Tongue (tissue), 2 donors: ENCODE data around the gene ZNF620. TPM values are rescaled to one million over a fixed set of nuclear protein-coding genes. Genes with fewer than 3 reads are reported as not detected.
"Not testable (repeated sequence)": the region's sequence is repeated elsewhere in the genome, so short reads cannot be mapped to it uniquely, and the experiment has no call there.

ENCODE experiments used
- DNase-seq: peaks from one replicate; pipeline ENCODE4 v3.0.0-alpha.2; 2015
- total RNA-seq: library from RNA; depleted of rRNA; stranded (reverse); fragments of >200 nt; gene quantifications from one replicate; pipeline ENCODE4 v1.2.3, GENCODE V29; 2014

ZNF620 gene
- total RNA-seq, 1 donor from 2014 or later = 3.0 TPM

GRCh38 chr3:40504636-40505430 is 1.0 kb upstream of the ZNF620 start:
- DNase-seq = no peak

- DNase-seq = no peak
Observed at GRCh38 chr3:40511031-40511718, 5.3 kb downstream of the ZNF620 start.

GRCh38 chr3:40516201-40516600 is 10.4 kb downstream of the ZNF620 start:
- DNase-seq = no peak

GRCh38 chr3:40518067-40518466 is 12.2 kb downstream of the ZNF620 start:
- DNase-seq = no peak

- no peak for DNase-seq
Observed at GRCh38 chr3:40518848-40519247, 13.0 kb downstream of the ZNF620 start.

- no peak for DNase-seq
Observed at GRCh38 chr3:40521254-40521653, 15.4 kb downstream of the ZNF620 start.

- DNase-seq = peak; percentile 3
Observed at GRCh38 chr3:40523781-40524180, 17.9 kb downstream of the ZNF620 start.

GRCh38 chr3:40524222-40524567 is 18.4 kb downstream of the ZNF620 start:
- DNase-seq = no peak

GRCh38 chr3:40524568-40525285 is 18.9 kb downstream of the ZNF620 start, which contains the start of gene ZNF621:
Gene ZNF621, plus strand, starts transcription at chr3:40524960. Its CDS starts 881 bp downstream, at chr3:40525841.
- DNase-seq = peak; percentile 92

GRCh38 chr3:40528426-40528825 is 22.6 kb downstream of the ZNF620 start:
- no peak for DNase-seq

GRCh38 chr3:40532252-40532651 is 26.4 kb downstream of the ZNF620 start:
- DNase-seq = no peak

GRCh38 chr3:40534283-40534682 is 28.4 kb downstream of the ZNF620 start:
- no peak for DNase-seq

- no peak for DNase-seq
Observed at GRCh38 chr3:40546816-40547215, 41.0 kb downstream of the ZNF620 start.

GRCh38 chr3:40550167-40550566 is 44.3 kb downstream of the ZNF620 start:
- no peak for DNase-seq

GRCh38 chr3:40557575-40558161 is 51.8 kb downstream of the ZNF620 start:
- no peak for DNase-seq

GRCh38 chr3:40562482-40562881 is 56.6 kb downstream of the ZNF620 start:
- not testable (repeated sequence) for DNase-seq

- not testable (repeated sequence) for DNase-seq
Observed at GRCh38 chr3:40565629-40566028, 59.8 kb downstream of the ZNF620 start.

GRCh38 chr3:40566694-40567093 is 60.9 kb downstream of the ZNF620 start:
- no peak for DNase-seq
